ENCODE results near the gene RTP1. TPM values are rescaled to one million over a fixed set of nuclear protein-coding genes. Genes with fewer than 3 reads are reported as not detected.
"Not testable (repeated sequence)": the region's sequence is repeated elsewhere in the genome, so short reads cannot be mapped to it uniquely, and the experiment has no call there.

Gene RTP1
- total RNA-seq, 4 donors from 2014 or later, result not detected

DNA sequence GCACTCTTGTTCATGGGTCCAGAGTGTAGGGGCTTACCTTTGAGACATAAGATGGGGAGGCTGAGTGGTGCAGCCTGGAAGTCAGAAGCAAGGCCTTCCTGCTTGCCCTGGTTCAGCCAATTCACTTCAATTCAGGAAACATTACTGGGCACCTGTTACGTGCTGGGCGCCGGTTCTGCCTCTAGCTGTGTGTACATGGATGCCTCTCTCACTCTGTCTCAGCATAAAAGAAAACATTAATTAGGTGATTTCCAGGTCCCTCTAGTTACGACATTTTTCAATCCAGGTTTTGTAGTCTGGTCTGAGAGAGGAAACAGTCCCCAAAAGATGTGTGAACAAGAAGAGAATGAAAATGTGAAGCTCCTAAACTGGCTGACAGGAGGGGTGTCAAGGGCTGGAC is 1.2 kb downstream of the RTP1 start:
- DNase-seq (ENCODE audit: low spot score) (no peak), ATAC-seq (ENCODE audit: low FRiP score) (no peak)
- no peak for TF ChIP-seq CTCF (IDR thresholded peaks at IDR 0.05)

- ATAC-seq (ENCODE audit: low FRiP score); DNase-seq (ENCODE audit: low spot score): not testable (repeated sequence)
These were observed 2.3 kb downstream of the RTP1 start for GRCh38 chr3:187199463-187200050.

DNA sequence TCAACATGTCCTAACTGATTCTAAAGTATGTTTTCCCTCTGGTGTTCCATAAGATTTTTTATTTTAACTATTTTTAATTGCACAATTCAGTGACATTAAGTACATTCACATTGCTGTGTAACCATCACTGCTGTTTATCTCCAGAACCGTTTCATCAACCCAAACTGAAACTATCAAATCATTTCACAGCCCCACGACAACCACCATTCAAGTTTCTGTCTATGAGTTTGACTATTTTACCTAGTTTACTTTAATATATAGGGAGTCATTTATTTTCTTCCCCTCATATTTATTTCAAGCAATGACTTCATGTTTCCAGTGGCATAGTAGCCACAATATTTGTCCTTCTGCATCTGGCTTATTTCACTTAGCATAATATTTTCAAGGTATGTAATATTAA is 8.4 kb downstream of the RTP1 start:
- no peak for TF ChIP-seq CTCF (IDR thresholded peaks at IDR 0.05)
- DNase-seq (ENCODE audit: low spot score) (no peak), ATAC-seq (ENCODE audit: low FRiP score) (no peak)

- ATAC-seq (ENCODE audit: low FRiP score) (no peak), DNase-seq (ENCODE audit: low spot score) (no peak)
- TF ChIP-seq CTCF (IDR thresholded peaks at IDR 0.05), result no peak
These were observed 9.8 kb downstream of the RTP1 start for GRCh38 chr3:187207062-187207461.

GRCh38 chr3:187207624-187208023 is 10.3 kb downstream of the RTP1 start:
- DNase-seq (ENCODE audit: low spot score), result no peak
- no peak for TF ChIP-seq CTCF (IDR thresholded peaks at IDR 0.05)
- ATAC-seq (ENCODE audit: low FRiP score), result no peak

GRCh38 chr3:187208159-187208558 is 10.9 kb downstream of the RTP1 start:
- ATAC-seq (ENCODE audit: low FRiP score) (no peak), DNase-seq (ENCODE audit: low spot score) (no peak)
- TF ChIP-seq CTCF (IDR thresholded peaks at IDR 0.05), result no peak

GRCh38 chr3:187209491-187209890 is 12.2 kb downstream of the RTP1 start:
- DNase-seq (ENCODE audit: low spot score) (no peak), ATAC-seq (ENCODE audit: low FRiP score) (no peak)
- TF ChIP-seq CTCF (IDR thresholded peaks at IDR 0.05), result no peak

DNA sequence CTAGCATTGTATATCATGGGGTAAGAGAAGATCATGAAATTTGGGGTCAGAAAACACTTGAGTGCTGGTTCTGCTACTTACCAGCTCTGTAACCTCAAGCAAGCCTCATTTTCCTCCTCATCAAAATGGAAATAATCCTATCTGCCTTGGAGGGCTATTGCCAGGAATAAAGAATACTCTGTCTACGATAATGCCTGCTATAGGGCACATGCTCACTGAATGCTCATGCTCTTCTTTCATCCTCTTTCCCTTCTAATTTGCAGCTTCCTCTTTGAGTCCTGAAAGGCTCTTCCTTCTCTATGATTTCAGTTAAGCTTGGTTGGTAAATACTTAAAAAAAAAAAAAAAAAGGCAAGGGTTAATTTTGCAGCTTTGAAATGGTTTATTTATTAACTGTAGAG is 12.8 kb downstream of the RTP1 start:
- TF ChIP-seq CTCF (IDR thresholded peaks at IDR 0.05), result no peak
- DNase-seq (ENCODE audit: low spot score), result no peak
- no peak for ATAC-seq (ENCODE audit: low FRiP score)
